Tibial nerve (tissue), 4 donors: Measurements from ENCODE around the gene OFD1. TPM values are rescaled to one million over a fixed set of nuclear protein-coding genes. Genes with fewer than 3 reads are reported as not detected.
A peak's percentile ranks its signal among the peaks of the same experiment; 100 is the strongest.

Experiments
- DNase-seq, 2 donors: peaks; one replicate each; pipeline ENCODE4 v3.0.0-alpha.2; 2019; ENCODE audit warnings: low spot score in 2 of 2
- H3K27ac ChIP-seq, 4 donors: fragments of 200-600 bp; sonication (generic) in 3 of 4; one replicate each; pipeline ENCODE4 v1.5.1; 2017 to 2019; ENCODE audit warnings: mild to moderate bottlenecking in 1 of 4
- H3K27me3 ChIP-seq, 2 donors: fragments of 200-600 bp; sonication (generic) in 1 of 2; one replicate each; pipeline versions ENCODE4 v1.5.1 to v1.6.0; 2017 to 2019
- H3K36me3 ChIP-seq, 3 donors: fragments of 200-600 bp; sonication (generic); one replicate each; pipeline ENCODE4 v1.5.1; 2018 to 2019
- H3K4me1 ChIP-seq, 4 donors: fragments of 200-600 bp; sonication (generic) in 3 of 4; one replicate each; pipeline ENCODE4 v1.5.1; 2017 to 2019
- H3K4me3 ChIP-seq, 4 donors: fragments of 200-600 bp; sonication (generic) in 3 of 4; one replicate each; pipeline ENCODE4 v1.5.1; 2017 to 2019; ENCODE audit warnings: mild to moderate bottlenecking in 1 of 4, moderate library complexity in 1 of 4
- H3K9me3 ChIP-seq, 4 donors: fragments of 200-600 bp; sonication (generic) in 3 of 4; one replicate each; pipeline ENCODE4 v1.5.1; 2017 to 2019
- EP300 ChIP-seq, 2 donors: sonication (generic); formaldehyde crosslinking; IDR thresholded peaks; one replicate each; pipeline ENCODE4 v1.6.1; 2017; ENCODE audit warnings: antibody characterized with exemption in 2 of 2, mild to moderate bottlenecking in 1 of 2
- POLR2A ChIP-seq, 2 donors: fragments of 450-650 bp; IDR thresholded peaks; one replicate each; pipeline ENCODE4 v1.6.1; 2017; ENCODE audit warnings: antibody characterized with exemption in 2 of 2, mild to moderate bottlenecking in 2 of 2, moderate library complexity in 2 of 2
- WGBS, 2 donors: methylation state at CpG; one replicate each; pipeline ENCODE4 v1.1.5; 2018; 5-methylcytosine and 5-hydroxymethylcytosine counted together
- total RNA-seq, 4 donors: library from RNA; depleted of rRNA; stranded (reverse); fragments of >200 nt; gene quantifications; one replicate each; pipeline ENCODE4 v1.1.0, GENCODE V29; 2016
- TF ChIP-seq, protein P1 (sequence below), 5 experiments: fragments of 200-600 bp in 3 of 5; fragments of 450-650 bp in 2 of 5; sonication (generic) in 3 of 5; IDR thresholded peaks; one replicate each; pipeline ENCODE4 v1.5.1; 2016 to 2019; ENCODE audit warnings: antibody characterized with exemption in 5 of 5, mild to moderate bottlenecking in 3 of 5, moderate library complexity in 2 of 5

OFD1 gene
- total RNA-seq, 4 donors from 2014 or later, result 14.7 to 38.1 (median 31.3) TPM

DNA sequence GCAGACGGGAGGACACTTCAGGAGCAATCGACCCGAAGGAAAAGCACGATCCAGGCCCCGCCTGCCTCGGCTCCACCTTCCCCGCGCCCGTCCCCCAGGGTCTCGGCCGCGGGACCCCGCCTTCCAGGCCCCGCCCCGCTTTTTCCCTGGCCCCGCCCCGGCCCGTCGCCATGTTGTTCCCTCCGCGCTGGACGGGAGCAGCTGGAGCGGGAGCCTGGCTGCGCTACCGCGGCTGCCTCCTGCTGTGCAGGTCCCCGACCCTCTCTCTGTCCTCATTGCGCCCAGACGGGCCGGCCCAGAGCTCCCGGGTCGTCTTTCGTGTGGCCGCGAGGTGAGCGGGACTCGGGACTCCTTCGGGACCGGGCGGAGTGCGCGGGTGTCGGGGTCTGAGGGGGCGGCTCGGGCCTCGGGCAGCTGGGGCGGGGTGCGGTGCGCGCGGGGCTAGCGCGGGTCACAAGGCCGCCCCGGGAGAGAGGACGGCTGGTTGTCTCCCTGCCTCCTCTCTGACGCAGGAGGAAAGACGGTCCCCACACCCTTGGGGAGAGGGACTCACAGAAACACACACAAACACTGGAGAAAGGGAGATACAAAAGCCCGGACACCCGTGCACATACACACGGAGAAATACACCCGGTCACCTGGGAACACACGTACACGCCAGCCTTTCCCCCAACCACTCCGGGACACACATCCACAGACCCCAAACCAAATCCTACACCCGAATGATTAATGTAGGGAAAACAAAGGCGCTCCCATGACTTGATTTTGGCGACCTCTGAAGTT is 45.4 kb upstream of the OFD1 start, which contains the start of gene RAB9A:
Gene RAB9A (plus strand): TSS at position 171 of the 783 bp plus-strand sequence. CDS start 19,619 bp downstream, outside the sequence.
- 1 to 2% methylated on average over 33 to 62 of the region's 68 CpGs for WGBS, 2 donors
- no peaks in the 10 kb centered on the region for H3K36me3 ChIP-seq
- H3K4me3 ChIP-seq, result peak within 1 kb of the TSS; percentile 80 to 87 (median 84)
- peaks cover 0 to 5% of the 10 kb centered on the region in 2 donors for H3K27me3 ChIP-seq
- TF ChIP-seq POLR2A (IDR thresholded peaks at IDR 0.05) (peak; percentile 75 to 93), EP300 (IDR thresholded peaks at IDR 0.05) (peak in 1 of 2 donors; percentile 96)
- TF ChIP-seq, protein P1, sequence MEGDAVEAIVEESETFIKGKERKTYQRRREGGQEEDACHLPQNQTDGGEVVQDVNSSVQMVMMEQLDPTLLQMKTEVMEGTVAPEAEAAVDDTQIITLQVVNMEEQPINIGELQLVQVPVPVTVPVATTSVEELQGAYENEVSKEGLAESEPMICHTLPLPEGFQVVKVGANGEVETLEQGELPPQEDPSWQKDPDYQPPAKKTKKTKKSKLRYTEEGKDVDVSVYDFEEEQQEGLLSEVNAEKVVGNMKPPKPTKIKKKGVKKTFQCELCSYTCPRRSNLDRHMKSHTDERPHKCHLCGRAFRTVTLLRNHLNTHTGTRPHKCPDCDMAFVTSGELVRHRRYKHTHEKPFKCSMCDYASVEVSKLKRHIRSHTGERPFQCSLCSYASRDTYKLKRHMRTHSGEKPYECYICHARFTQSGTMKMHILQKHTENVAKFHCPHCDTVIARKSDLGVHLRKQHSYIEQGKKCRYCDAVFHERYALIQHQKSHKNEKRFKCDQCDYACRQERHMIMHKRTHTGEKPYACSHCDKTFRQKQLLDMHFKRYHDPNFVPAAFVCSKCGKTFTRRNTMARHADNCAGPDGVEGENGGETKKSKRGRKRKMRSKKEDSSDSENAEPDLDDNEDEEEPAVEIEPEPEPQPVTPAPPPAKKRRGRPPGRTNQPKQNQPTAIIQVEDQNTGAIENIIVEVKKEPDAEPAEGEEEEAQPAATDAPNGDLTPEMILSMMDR (IDR thresholded peaks at IDR 0.05), result peak in 1 of 5 experiments; percentile 23
- peak within 1 kb of the TSS; percentile 92 to 98 (median 96) for H3K27ac ChIP-seq
- H3K9me3 ChIP-seq, result no peaks in the 10 kb centered on the region
- peak; percentile 72 to 77 for DNase-seq
- H3K4me1 ChIP-seq, result peaks cover 0 to 27% (median 19%) of the 10 kb centered on the region in 4 donors

DNA sequence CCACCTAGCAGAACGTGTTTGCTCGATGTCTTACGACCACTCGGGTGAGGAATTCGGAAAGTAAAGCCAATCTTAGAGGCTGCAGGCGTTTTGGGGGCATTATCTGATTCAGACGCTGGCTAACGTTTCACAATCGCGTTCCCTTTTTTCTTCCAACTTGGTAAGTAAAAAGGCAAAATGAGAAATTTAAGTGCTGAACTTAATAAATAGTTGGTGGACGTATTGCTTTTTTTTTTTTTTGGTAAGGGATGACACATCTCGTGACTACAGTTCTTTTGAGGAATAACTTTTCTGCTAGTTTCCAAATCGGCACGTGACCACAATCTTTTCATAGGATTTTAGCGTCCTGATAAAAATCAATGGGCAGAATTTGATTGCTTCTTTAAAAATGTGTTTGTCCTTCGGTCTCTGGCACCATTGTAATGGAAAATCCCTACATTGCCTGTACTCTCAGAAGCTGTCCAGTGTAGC is 44.8 kb upstream of the OFD1 start:
- no peak for DNase-seq
- peaks cover 0 to 33% (median 25%) of the 10 kb centered on the region in 4 donors for H3K4me1 ChIP-seq
- TF ChIP-seq POLR2A (IDR thresholded peaks at IDR 0.05), result no peak
- TF ChIP-seq, protein P1 (IDR thresholded peaks at IDR 0.05), result no peak
- TF ChIP-seq EP300 (IDR thresholded peaks at IDR 0.05), result no peak
- H3K27ac ChIP-seq, result peak overlapping the region; percentile 92 to 98 (median 96)
- H3K9me3 ChIP-seq, result no peaks in the 10 kb centered on the region
- peaks cover 0 to 5% of the 10 kb centered on the region in 2 donors for H3K27me3 ChIP-seq
- 0 to 7% methylated on average over 16 of the region's 16 CpGs for WGBS, 2 donors
- peak overlapping the region; percentile 80 to 87 (median 84) for H3K4me3 ChIP-seq
- H3K36me3 ChIP-seq, result no peaks in the 10 kb centered on the region

DNA sequence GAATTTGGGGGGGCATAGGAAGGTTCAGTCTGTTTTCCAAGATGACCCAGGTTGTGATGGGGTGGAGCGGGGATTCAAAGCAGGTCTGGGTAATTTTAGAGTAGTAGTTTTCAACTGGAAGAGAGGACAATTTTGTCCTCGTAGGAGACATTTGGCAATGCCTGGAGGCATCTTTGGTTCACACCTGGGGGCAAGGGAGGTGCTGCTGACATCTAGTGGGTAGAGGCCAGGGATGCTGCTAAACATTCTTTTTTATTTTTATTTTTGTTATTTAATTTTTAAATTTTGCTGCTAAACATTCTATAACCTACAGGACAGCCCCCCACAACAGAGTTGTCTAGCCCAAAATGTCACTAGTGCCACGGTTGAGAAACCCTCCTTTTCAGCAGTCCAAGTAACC is 43.7 kb upstream of the OFD1 start:
- no peaks in the 10 kb centered on the region for H3K9me3 ChIP-seq
- peaks cover 0 to 42% (median 28%) of the 10 kb centered on the region in 4 donors for H3K4me1 ChIP-seq
- H3K27ac ChIP-seq, result peak overlapping the region in 2 of 4 donors; percentile 55 to 98
- no peaks in the 10 kb centered on the region for H3K36me3 ChIP-seq
- WGBS, 2 donors, result 65 to 77% methylated on average over 3 of the region's 3 CpGs
- DNase-seq, result no peak
- H3K4me3 ChIP-seq, result peak overlapping the region in 1 of 4 donors; percentile 80
- no peak for TF ChIP-seq EP300 (IDR thresholded peaks at IDR 0.05)
- TF ChIP-seq, protein P1 (IDR thresholded peaks at IDR 0.05), result no peak
- TF ChIP-seq POLR2A (IDR thresholded peaks at IDR 0.05), result no peak
- peaks cover 0 to 5% of the 10 kb centered on the region in 2 donors for H3K27me3 ChIP-seq

DNA sequence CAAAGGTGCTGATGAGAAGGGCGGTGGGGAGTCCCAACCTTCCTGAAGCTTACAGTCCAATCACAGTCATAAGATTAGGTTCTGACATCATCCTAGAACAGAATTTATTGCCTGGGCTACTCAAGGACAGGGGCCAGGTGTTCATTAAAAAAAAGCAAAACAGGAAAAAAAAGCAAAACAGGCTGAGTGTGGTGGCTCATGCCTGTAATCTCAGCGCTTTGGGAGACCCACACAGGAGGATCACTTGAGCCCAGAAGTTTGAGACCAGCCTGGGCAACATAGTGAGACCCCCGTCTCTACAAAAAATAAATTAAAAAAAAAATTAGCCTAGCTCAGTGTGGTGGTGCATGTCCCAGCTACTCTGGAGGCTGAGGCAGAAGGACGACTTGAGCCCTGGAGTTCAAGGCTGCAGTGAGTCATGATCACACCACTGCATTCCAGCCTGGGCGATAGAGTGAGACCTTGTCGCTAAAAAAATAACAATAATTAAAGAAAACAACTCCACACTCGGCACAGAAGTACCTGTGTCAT is 42.6 kb upstream of the OFD1 start:
- WGBS, 2 donors, result 70 to 80% methylated on average over 7 of the region's 7 CpGs
- Histone ChIP-seq H3K36me3 (no peaks in the 10 kb centered on the region), H3K27me3 (peaks cover 0 to 5% of the 10 kb centered on the region in 2 donors), H3K9me3 (no peaks in the 10 kb centered on the region), H3K4me3 (no peak overlapping the region), H3K27ac (peak overlapping the region; percentile 5 to 71 (median 30)), H3K4me1 (peaks cover 0 to 48% (median 28%) of the 10 kb centered on the region in 4 donors)
- TF ChIP-seq, protein P1 (IDR thresholded peaks at IDR 0.05), result no peak
- no peak for TF ChIP-seq EP300 (IDR thresholded peaks at IDR 0.05)
- no peak for TF ChIP-seq POLR2A (IDR thresholded peaks at IDR 0.05)
- DNase-seq, result no peak
